HG03103 (cell line): ENCODE data around the gene PP2D1.
"Not testable (repeated sequence)": the region's sequence is repeated elsewhere in the genome, so short reads cannot be mapped to it uniquely, and the experiment has no call there.

Experiments used
- ATAC-seq: cut with Tn5 transposase; IDR thresholded peaks from one replicate; pipeline ENCODE4 v1.9.1; 2021; ENCODE audit warnings: low read depth; ENCODE audit not compliant: unreplicated experiment

Gene PP2D1

GRCh38 chr3:20012164-20012563 lies at the start of gene PP2D1:
PP2D1 (minus strand) TSS chr3:20012264; CDS start chr3:20012072, 192 bp downstream.
- ATAC-seq: no peak

GRCh38 chr3:20060974-20061685 lies 49.1 kb upstream of the PP2D1 start:
- ATAC-seq: peak; percentile 45

GRCh38 chr3:20059929-20060328 lies 47.9 kb upstream of the PP2D1 start:
- ATAC-seq: no peak

- ATAC-seq: no peak
Measured at GRCh38 chr3:20057612-20058180, 45.6 kb upstream of the PP2D1 start.

- peak; percentile 49 for ATAC-seq
Measured at GRCh38 chr3:20056725-20057611, 44.9 kb upstream of the PP2D1 start.

- no peak for ATAC-seq
Measured at GRCh38 chr3:20055842-20056241, 43.8 kb upstream of the PP2D1 start.

GRCh38 chr3:20055020-20055775 lies 43.1 kb upstream of the PP2D1 start:
- ATAC-seq: peak; percentile 6

GRCh38 chr3:20054549-20054987 lies 42.5 kb upstream of the PP2D1 start:
- ATAC-seq: peak; percentile 66

- no peak for ATAC-seq
Measured at GRCh38 chr3:20052851-20053250, 40.8 kb upstream of the PP2D1 start.

GRCh38 chr3:20051123-20051806 lies 39.2 kb upstream of the PP2D1 start:
- no peak for ATAC-seq

GRCh38 chr3:20047976-20048883 lies 36.2 kb upstream of the PP2D1 start:
- ATAC-seq: no peak

GRCh38 chr3:20047341-20047779 lies 35.3 kb upstream of the PP2D1 start:
- no peak for ATAC-seq

- no peak for ATAC-seq
Measured at GRCh38 chr3:20046556-20046955, 34.5 kb upstream of the PP2D1 start.

GRCh38 chr3:20045141-20045540 lies 33.1 kb upstream of the PP2D1 start:
- ATAC-seq: not testable (repeated sequence)

- no peak for ATAC-seq
Measured at GRCh38 chr3:20043825-20044224, 31.8 kb upstream of the PP2D1 start.

GRCh38 chr3:20043396-20043795 lies 31.3 kb upstream of the PP2D1 start:
- no peak for ATAC-seq

- ATAC-seq: no peak
Measured at GRCh38 chr3:20042331-20042730, 30.3 kb upstream of the PP2D1 start.

- ATAC-seq: peak; percentile 39
Measured at GRCh38 chr3:20041197-20041780, 29.2 kb upstream of the PP2D1 start.
